ENCODE results near the gene PRDM1.

Gene PRDM1

DNA sequence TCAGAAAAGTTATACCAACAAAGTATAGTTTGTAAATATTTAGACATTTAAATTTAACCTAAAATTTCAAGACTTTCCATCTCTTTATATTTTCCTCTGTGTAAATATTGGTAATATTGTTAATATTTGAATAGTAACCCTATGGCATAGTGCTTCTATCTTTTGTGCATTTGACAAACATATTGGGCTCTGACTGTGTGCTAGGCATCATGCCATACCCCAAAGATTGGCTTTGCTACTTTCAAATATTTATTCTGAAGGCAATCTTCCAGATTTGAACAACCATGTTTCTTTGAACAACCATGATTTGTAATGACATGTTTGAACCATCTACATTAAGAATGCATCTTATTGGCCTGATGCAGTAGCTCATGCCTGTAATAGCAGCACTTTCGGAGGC is 15.5 kb upstream of the PRDM1 start:
- DNase-seq (ENCODE audit: low spot score): no peak

DNA sequence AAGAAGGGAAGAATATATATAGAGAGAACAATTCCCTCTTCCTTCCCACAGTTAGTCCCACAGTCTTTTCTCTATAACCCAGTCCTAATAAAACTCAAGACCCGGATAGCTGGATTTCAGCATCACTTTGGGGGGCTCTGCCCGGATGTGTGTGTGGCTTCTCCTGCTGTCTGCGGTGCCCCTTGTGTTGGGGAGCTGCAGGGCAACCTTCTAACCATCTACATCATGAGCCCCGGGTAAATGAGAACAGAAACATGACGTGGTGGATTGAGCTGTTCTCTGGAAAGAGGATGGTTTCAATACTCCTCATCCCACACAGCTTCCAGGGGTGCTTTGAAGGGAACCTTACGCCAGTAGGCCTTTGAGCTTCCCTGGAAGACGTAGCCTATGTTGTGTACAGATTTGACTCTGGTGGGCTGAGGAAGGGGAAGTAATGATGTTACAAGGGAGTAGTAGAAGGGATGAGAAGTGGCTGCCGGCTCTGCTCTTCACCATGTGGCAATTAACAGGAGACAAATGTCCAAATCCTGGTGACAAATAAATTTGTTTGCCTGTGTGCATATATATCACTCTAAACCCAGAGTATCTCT is 13.5 kb upstream of the PRDM1 start:
- no peak for DNase-seq (ENCODE audit: low spot score)

DNA sequence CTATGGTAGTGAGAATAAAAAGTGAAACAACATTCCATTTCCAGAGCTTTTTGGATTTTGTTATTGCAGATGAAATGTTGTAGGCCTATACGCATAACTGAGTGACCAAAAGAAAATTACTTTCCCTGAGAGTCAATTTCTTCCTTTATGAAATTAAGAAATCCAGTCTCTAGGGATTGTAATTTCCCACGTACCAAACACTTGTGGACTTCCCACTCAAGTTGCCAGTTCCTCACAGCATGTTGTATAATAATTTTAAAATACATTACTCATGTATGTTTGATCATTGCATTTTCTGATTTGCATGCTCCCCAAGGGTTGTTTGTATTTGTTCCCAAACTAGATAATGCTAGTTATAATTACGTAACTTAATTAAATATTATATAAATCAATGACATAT is 12.0 kb upstream of the PRDM1 start:
- DNase-seq (ENCODE audit: low spot score): no peak

DNA sequence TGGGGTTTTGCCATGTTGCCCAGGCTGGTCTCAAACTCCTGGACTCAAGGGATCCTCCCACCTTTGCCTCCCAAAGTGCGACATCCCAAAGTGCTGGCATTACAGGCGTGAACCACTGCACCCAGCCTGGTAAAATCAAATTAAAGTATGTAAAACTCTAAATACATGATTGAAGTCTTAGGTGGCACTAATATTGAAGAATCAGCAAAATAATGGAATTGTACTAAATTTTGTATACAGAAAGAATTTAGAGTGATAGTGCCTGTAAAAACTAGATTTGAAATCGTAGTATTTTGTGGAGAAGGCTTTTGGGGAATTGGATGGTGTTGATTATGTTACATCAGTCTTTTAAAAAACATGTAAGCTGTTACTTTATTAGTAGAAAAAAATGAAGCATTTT is 10.0 kb upstream of the PRDM1 start:
- DNase-seq (ENCODE audit: low spot score): no peak

DNA sequence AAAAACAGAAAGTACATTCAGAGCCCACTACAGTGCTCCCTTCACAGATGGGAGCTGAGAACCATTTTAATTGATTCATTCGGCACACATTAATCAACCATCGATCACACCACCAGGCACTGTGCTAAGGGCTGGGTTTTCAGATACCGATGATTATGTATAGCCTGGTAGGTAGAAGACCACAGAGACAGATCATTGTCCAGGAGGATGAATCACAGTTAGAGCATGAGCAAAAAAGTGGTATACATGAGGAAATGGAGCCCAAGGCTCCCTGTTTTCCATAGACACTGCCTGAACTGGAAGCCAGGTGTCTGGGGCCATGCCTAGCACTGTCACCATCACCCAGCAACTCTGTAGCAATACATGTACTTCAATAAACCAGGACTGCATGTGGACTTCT is 9.0 kb upstream of the PRDM1 start:
- DNase-seq (ENCODE audit: low spot score): no peak

DNA sequence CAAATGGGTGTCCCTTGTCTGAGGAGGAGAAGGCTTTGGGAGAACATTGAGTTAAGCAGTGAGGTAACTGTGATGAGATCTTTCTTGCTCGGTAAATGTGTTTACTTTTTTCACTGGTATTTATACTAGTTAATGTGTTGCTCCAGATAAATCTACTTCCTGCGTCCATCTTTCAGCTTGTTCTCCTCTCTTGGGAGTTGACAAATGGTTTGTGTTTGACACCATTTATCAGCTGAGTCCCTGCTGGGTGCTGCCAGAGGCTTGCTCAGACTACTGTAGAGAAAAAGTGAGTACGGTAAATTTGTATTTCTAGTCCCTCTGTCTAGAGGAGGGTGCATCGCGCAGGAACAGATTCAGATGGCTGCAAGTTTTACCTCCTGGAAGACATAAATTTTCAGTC is 8.3 kb upstream of the PRDM1 start:
- DNase-seq (ENCODE audit: low spot score): no peak

DNA sequence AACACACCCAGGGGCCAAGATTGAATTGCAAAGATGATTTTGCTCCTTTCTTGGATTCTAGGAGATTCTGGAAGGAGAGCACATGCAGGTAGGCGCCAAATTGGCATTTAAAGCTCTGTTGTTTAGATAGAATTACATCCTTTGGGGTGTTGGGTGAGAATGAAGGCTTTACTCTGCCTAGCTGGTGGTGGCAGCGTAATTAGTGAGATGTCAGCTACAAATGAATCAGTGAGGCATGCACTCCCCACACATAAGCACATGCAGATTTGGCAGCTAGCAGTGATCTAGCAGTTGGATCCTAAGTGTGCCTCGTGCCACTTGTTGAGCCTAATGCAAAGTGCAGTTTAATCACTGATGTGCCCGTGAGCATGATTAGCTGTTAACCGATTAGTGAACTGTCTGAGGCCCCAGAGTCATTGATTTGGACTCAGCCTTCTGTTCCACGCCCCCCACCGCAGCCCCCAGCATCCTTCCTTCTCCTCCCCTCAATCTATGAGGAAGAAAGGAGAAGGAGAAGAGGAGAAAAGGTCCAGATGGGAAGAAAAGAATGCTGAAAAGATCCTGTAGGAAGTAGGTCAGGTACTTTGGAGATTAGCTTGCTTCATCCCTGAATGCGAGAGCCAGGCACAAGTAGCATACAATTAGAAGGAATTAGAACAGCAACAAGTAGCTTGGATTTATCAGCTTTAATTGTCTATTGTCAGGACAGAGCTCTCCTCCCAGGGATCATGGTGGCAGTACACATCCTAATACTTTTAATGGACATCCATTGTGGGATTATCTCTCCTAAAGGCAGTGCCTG is 6.0 kb upstream of the PRDM1 start:
- no peak for DNase-seq (ENCODE audit: low spot score)

DNA sequence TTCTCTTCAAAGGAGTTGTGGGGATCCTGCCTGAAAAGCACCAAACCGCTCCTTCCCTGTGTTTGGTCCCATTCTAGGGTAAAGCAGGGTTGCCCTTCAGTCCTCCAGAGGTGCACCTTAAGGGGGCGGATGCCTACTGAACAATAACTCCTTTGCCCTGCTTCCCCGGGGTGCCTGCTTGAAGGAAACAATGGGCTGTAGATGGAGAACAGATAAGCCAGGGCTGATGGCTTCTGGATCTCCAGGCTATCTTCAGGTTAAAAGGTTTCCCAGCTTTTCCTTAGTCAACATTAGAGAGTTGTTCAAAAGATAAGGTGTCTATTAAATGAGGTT is 5.4 kb upstream of the PRDM1 start:
- DNase-seq (ENCODE audit: low spot score): no peak

DNA sequence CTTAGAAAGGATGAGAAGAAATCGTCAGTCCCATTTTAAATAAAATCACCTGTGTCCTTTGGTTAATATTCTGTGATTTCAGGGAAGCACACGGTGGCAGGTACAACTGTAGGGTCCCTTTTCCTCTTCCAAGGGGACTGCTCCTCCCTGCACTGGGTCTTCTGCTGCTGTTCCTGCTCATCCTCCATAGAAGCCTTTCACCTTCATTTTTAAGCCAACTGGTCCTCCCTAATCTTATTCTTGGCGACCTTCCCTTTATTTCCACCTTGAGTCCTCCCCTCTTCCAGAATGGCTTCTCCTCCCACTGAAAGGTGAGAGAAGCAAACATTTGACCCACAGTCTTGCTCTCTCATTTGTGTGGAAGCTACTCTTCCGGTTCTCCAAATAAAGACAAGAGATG is 4.4 kb upstream of the PRDM1 start:
- DNase-seq (ENCODE audit: low spot score): no peak

DNA sequence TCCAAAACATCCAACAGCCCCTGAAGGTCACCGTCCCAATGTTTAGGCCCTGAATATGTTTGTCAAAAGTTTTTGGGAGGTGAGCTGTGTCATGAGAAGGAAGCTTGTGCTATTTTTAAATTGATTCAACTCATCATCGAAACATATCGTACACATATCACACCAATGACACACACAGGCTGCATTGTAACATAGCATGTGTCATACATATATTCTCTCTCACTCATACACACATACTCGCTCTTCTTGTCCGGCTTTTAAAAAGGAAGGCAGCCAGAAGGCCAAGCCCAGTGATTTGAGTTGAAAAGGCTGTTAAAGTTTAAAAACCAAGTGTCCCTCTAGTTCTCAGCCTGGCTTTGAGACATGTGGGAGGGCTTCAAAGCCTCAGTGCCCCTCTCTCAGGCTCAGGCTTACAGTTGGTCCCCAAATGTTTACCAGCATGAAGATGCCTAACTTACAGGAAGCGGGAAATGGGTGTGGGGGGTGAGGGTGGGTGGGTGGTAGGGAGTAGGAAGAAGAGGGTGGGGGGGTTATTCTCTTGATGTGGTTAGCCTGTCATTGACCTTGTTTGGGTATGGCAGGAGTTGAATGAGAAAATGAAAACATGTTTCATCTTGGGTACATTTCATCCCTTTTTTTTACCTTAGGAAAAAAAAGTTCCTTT is 3.3 kb upstream of the PRDM1 start:
- DNase-seq (ENCODE audit: low spot score): no peak

DNA sequence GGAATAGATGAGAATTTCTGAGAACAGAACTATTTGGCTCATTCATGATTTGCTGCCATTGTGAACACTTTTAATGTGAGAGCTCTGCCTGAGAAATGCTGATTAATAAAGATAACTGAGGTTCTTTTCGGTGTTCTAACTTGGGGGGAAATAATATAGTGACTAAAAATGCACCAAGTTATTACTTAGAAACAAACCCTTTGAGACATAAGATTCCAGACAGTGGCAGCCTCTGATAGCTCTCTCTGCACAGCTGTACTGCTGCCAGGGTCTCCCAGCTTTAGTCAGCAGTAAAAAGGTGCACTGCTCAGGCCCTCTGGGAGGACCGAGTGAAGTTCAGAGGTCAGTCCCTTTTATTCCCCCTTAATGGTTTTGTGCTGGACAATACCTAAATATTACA is 2.5 kb upstream of the PRDM1 start:
- peak; percentile 76 for DNase-seq (ENCODE audit: low spot score)

DNA sequence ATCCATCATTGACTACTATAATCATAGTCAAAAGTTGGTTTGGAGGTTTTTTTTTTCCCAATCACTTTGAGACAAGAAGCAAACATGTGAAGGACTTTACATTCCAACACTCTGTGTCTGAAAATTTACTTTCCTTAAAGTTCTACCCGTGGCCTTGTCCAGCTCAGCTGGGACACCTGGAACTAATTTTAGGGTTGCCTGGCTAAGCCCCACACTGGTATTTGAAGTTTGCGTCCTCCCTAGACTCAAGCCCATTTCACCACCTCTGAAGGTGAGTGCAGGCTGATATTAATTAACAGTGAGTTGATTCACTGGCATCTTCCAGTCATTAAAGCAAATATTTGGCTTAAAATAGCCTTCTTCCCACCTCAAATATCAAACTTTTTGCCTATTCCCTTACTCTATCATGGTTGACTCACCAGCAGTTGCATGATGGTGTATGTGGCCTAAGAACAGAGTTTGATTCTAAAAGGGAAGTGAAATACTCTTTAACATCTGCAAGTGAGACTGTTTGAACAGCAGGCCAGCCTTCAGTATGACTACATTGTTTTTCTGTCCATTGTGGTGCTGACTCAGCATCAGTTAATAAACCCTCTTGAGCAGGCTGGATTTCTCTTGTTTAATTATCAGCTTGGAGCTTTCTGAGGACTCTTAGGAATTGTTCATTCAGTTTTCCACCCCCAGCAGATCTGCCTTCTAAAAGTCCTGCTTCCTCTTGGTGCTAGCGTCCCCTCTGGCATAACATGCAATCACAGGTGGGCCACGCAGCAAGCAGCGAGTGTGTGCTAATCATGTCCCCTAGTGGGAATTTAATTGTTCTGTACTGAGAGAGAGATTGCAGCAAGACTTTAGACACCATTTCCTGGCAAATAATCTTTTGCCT is 1.8 kb upstream of the PRDM1 start:
- peak; percentile 57 for DNase-seq (ENCODE audit: low spot score)

DNA sequence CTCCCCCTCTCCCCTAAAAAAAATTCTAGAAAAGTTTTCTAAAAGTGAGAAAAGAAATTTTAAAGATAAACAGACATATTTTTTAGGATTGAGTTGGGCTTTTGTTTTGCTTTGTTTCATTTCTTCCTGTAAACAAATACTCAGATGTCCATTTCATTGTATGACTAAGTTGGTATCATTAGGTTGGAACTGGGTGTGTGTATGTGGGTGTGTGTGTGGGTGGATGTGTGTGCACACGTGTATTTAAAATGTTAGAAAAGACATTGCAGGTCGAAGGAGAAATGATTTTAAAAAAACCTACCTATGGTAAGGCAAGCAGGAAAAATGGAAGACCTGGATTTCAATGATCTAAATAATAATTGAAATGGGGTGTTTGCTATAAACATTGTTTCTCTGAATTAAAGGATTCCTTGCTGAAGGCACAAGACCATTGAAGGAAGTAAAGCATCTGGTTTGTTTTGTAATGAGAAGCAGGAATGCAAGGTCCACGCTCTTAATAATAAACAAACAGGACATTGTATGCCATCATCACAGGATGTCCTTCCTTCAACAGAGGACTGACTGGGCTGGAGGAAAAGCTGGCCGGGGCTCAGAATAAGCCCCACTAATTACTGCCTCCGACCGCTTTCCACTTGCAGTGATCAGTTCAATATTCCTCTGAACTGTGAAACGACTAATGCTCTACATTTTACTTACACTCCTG is 996 bp upstream of the PRDM1 start:
- DNase-seq (ENCODE audit: low spot score): no peak

DNA sequence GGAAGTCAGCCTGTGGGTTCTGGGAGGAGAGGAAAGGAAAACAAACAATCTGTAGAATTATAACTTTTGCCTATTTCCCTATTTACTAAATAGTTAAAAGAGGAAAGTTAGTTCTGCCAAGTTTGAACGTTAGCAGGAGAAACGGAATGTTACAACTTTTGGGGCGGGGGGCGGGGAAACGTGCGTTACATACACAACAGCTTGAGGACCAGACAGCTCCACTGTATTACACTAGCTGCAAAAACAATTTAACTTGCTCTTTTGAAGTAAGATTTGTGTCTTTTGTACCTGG is 498 bp upstream of the PRDM1 start:
- no peak for DNase-seq (ENCODE audit: low spot score)

DNA sequence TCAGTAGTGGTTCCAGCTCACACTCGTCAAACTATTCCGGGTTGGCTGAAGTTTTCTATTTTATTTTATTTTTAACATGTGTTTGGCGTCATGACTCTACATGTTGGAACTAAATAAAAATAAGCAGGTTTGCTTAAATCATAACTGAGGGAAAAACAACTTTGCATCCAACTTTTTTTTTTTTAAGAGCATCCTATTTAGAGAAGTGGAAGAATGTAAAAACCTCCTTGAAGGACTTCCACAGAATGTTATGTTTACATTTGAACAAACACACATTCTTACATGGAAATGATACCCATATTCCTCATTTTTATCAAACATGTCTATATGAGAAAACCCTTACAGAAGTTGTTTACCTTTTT is 659 bp downstream of the PRDM1 start:
- DNase-seq (ENCODE audit: low spot score): no peak

DNA sequence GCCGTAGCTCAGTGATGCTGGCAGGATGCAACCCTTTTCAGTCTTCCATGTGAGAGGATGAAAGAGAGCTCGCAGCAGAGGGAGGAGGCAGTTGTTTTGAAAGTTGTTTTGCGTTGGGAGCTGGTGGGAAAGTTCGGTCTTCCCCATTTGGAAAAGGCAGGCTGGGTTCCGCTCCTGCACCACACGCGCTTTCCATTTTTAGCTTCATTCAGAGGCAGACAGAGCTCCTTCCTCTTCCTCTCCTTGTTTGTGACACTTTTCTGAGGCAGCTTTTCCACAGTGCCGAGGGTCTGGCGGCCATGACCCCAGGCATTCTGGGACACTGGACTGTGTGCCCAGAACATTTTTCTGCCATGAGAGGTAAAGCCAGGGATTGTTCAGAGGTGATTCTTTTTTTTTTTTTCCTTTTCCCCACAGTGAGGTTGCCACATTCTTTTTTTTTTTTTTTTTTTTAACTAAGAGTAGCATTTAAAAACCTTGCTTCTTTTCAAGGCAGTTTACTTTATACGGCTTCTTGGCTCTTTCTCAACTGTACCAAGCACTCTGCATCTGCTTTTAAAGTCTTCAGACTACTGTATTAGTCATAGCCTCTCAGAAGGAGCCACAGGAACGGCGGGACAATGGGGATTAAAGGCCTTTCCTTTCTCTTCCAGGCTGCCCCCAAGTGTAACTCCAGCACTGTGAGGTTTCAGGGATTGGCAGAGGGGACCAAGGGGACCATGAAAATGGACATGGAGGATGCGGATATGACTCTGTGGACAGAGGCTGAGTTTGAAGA is 1.6 kb downstream of the PRDM1 start:
- DNase-seq (ENCODE audit: low spot score): no peak

DNA sequence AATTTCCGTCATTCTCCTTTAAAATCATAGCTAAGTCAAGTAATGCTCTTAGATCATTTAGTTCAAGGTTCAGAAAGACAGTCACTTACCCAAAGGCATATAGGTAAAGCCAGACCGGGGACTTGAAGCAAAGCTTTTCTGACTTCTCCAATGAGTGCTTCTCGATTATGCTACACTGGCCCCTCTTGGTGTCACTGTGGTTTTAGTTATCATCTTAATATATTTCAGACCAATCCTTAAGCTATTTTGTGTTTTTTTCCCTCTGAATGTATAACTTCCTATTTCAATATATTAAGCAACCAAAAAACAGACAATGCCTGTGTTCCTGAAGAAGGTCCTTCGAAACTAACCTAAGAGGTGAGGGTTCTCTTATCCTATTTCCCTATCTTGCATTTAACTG is 3.9 kb downstream of the PRDM1 start:
- no peak for DNase-seq (ENCODE audit: low spot score)

DNA sequence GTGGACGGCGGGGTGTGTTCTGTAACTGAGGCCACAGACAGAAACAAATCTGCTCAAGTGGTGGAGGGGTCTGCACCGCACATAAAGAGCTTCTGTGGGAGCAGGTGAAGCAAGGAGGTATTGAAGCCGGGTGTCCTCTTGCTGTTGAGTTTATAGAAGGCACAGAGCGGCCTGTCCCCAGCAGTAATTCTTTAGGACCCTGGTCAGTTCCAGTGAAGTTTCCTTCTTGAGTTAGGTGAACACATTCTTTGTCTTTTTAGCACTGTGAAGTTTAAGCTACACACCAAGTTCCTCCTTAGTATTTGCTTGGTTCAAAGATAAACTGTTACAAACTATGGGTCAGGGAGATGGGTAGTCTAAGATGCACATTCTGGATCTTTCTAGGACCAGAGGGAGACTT is 6.1 kb downstream of the PRDM1 start:
- DNase-seq (ENCODE audit: low spot score): no peak

DNA sequence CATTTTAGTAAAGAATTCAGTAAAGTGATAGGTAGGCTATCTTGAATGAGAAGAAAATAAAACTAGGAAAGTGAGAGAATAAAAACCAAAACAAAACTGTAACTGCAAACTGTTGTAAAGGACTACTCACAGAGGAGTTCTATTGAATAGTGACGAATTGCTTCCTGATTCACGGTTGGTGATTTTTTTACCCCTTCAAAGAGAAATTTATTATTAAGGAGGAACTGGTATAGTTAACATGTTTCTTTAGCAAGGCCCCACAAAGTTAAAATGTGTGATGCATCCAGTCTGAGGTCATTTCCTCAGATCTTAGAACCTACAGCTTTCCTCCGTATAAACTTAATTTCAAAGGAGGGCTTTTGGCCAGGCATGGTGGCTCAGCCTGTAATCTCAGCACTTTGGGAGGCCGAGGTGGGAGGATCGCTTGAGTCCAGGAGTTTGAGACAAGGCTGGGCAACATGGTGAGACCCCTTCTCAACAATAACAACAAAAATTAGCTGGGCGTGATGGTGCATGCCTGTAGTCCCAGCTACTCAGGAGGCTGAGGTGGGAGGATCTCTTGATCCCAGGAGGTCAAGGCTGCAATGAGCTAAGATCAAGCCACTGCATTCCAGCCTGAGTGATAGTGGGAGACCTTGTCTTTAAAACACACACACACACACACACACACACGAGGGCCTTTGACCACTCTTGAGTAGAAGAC is 8.3 kb downstream of the PRDM1 start:
- DNase-seq (ENCODE audit: low spot score): no peak

DNA sequence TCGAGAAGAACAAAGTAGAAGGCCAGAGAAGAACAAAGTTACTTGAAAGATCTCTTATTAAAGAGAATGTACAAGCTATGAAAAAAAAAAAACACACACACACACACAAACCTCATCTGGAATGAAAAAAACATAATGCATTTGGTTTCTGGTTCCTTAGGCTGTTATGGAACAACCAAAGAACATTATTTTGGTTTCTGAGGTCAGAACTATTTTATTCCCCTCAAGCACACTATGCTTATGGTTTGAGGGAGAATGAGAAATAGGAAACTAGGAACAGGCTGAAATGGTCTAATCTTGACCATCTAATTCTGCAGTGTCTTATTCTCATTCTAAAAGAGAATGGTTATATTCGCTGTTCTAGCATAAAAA is 8.8 kb downstream of the PRDM1 start:
- no peak for DNase-seq (ENCODE audit: low spot score)
